CD14-positive monocyte (primary cell): Measurements from ENCODE around the gene PGAP6. TPM values are rescaled to one million over a fixed set of nuclear protein-coding genes. Genes with fewer than 3 reads are reported as not detected.

Source experiments
- DNase-seq, 3 donors: peaks; one replicate each; pipeline ENCODE4 v3.0.0-alpha.2; 2011 to 2022
- H2AFZ ChIP-seq: 2 replicates; pipeline ENCODE4 v1.6.0; 2012; ENCODE audit warnings: mild to moderate bottlenecking, low read depth, low read length, inconsistent platforms; ENCODE audit not compliant: insufficient read depth, poor library complexity, severe bottlenecking
- H3K27ac ChIP-seq, 2 donors: 1 replicate in 1 of 2; 2 replicates in 1 of 2; pipeline ENCODE4 v1.5.1; 2012 to 2013; ENCODE audit warnings: low read length in 2 of 2, control low read depth in 1 of 2, inconsistent platforms in 1 of 2, low read depth in 1 of 2, mild to moderate bottlenecking in 1 of 2
- H3K27me3 ChIP-seq, 2 donors: one replicate each; pipeline versions ENCODE4 v1.6.0 to v1.6.1; 2011 to 2013; ENCODE audit warnings: low read length in 2 of 2; ENCODE audit not compliant: control insufficient read depth in 2 of 2, insufficient read depth in 2 of 2
- H3K36me3 ChIP-seq, 2 donors: replicated peaks in 1 of 2; 1 replicate in 1 of 2; 2 replicates in 1 of 2; pipeline versions ENCODE4 v1.5.1 to v1.6.1; 2012 to 2013; ENCODE audit warnings: low read length in 2 of 2, control low read depth in 1 of 2, inconsistent platforms in 1 of 2, mild to moderate bottlenecking in 1 of 2; ENCODE audit not compliant: insufficient read depth in 2 of 2, control insufficient read depth in 1 of 2
- H3K4me1 ChIP-seq, 2 donors: 1 replicate in 1 of 2; 2 replicates in 1 of 2; pipeline versions ENCODE4 v1.5.1 to v1.6.1; 2012 to 2013; ENCODE audit warnings: low read length in 2 of 2, control low read depth in 1 of 2, inconsistent platforms in 1 of 2, mild to moderate bottlenecking in 1 of 2, moderate library complexity in 1 of 2; ENCODE audit not compliant: insufficient read depth in 2 of 2, control insufficient read depth in 1 of 2
- H3K4me2 ChIP-seq: replicated peaks from 2 replicates; pipeline ENCODE3; 2012; ENCODE audit warnings: low read length, moderate library complexity, mild to moderate bottlenecking; ENCODE audit not compliant: poor library complexity, severe bottlenecking; ENCODE audit errors: extremely low read depth
- H3K4me3 ChIP-seq, 3 experiments: fragments of 200-600 bp in 1 of 3; sonication (generic) in 1 of 3; replicated peaks in 1 of 3; 1 replicate in 2 of 3; 2 replicates in 1 of 3; pipeline ENCODE4 v1.5.1; 2011 to 2013; ENCODE audit warnings: low read length in 3 of 3, mild to moderate bottlenecking in 3 of 3, control low read depth in 2 of 3, low read depth in 2 of 3, inconsistent platforms in 1 of 3, moderate library complexity in 1 of 3
- H3K79me2 ChIP-seq: 2 replicates; pipeline ENCODE4 v1.6.0; 2012; ENCODE audit warnings: mild to moderate bottlenecking, control low read depth, inconsistent platforms, low read length, moderate library complexity; ENCODE audit not compliant: insufficient read depth
- H3K9ac ChIP-seq: 2 replicates; pipeline ENCODE4 v1.6.0; 2017; ENCODE audit warnings: low read length, mild to moderate bottlenecking; ENCODE audit not compliant: insufficient read depth, poor library complexity, severe bottlenecking
- H3K9me3 ChIP-seq, 2 donors: replicated peaks in 1 of 2; 1 replicate in 1 of 2; 2 replicates in 1 of 2; pipeline versions ENCODE4 v1.5.1 to v1.6.1; 2012 to 2013; ENCODE audit warnings: low read length in 2 of 2, control low read depth in 1 of 2; ENCODE audit not compliant: control insufficient read depth in 1 of 2, insufficient read depth in 1 of 2
- H4K20me1 ChIP-seq: 2 replicates; pipeline ENCODE4 v1.6.0; 2012; ENCODE audit warnings: mild to moderate bottlenecking, low read length, control low read depth, moderate library complexity; ENCODE audit not compliant: insufficient read depth
- H3K27ac Mint-ChIP-seq, 7 donors: one replicate each; pipeline ENCODE4 v1.8.0; 2020; ENCODE audit warnings: mild to moderate bottlenecking in 7 of 7, mixed read lengths in 7 of 7, moderate library complexity in 6 of 7, inconsistent platforms in 2 of 7
- H3K27me3 Mint-ChIP-seq, 3 donors: one replicate each; pipeline ENCODE4 v1.8.0; 2021 to 2022; ENCODE audit warnings: low read depth in 3 of 3, mild to moderate bottlenecking in 3 of 3, mixed read lengths in 3 of 3, moderate library complexity in 3 of 3, inconsistent platforms in 1 of 3
- H3K36me3 Mint-ChIP-seq, 2 donors: one replicate each; pipeline ENCODE4 v1.8.0; 2020; ENCODE audit warnings: mixed read lengths in 2 of 2, inconsistent platforms in 1 of 2, mild to moderate bottlenecking in 1 of 2
- H3K4me1 Mint-ChIP-seq: one replicate; pipeline ENCODE4 v1.8.0; 2020; ENCODE audit warnings: mild to moderate bottlenecking, mixed read lengths
- H3K4me3 Mint-ChIP-seq, 2 donors: one replicate each; pipeline ENCODE4 v1.8.0; 2020; ENCODE audit warnings: mild to moderate bottlenecking in 2 of 2, mixed read lengths in 2 of 2, moderate library complexity in 1 of 2
- H3K9me3 Mint-ChIP-seq, 7 donors: one replicate each; pipeline ENCODE4 v1.8.0; 2020 to 2022; ENCODE audit warnings: mixed read lengths in 7 of 7, mild to moderate bottlenecking in 6 of 7, moderate library complexity in 6 of 7, inconsistent platforms in 2 of 7
- CTCF ChIP-seq: fragments of 200-600 bp; IDR thresholded peaks from one replicate; pipeline ENCODE4 v1.8.0; 2022; ENCODE audit warnings: antibody characterized with exemption, mild to moderate bottlenecking
- WGBS: methylation state at CpG from one replicate; pipeline ENCODE4 v1.1.5; 2013; ENCODE audit warnings: missing lambda C conversion rate; ENCODE audit not compliant: insufficient coverage; 5-methylcytosine and 5-hydroxymethylcytosine counted together
- intact Hi-C, 2 donors: fragments of 100-400 bp; cut with micrococcal nuclease; formaldehyde crosslinking; loops; one replicate each; pipeline versions ENCODE4 v1.15.0 to v1.15.1; 2023
- polyA plus RNA-seq, 3 donors: library from polyadenylated mRNA; depleted of rRNA in 1 of 3; unstranded in 2 of 3; stranded (reverse) in 1 of 3; fragments of 300-500 nt in 2 of 3; fragments of >200 nt in 1 of 3; fragmentation: Illumina TruSeq in 2 of 3; gene quantifications; 1 replicate in 2 of 3; 2 replicates in 1 of 3; pipeline ENCODE4 v1.2.3, GENCODE V29; 2012 to 2021

PGAP6 gene
- polyA plus RNA-seq, 3 donors: 18.2 to 137 (median 39.8) TPM

DNA sequence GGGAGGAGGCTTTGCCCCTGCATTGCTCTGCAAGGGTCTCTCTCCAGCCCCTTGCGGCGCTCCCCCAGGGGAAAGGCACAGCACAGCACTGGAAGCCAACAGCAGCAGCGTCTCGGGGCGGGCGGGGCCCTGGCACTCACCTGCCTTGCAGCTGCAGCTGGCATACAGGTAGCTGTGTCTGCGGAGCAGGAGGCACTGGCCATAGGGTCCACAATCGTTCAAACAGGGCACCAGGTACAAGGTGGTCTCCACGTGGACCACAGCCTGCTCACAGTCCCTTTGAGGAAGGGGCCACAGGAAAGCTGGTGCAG is 7.2 kb downstream of the PGAP6 start:
- Histone ChIP-seq H3K4me2 (no peak overlapping the region), H3K27me3 (no peaks in the 10 kb centered on the region), H3K4me3 (no peak overlapping the region), H3K9me3 (no peaks in the 10 kb centered on the region), H3K79me2 (peaks cover 12% of the 10 kb centered on the region), H3K36me3 (peaks cover 53 to 65% of the 10 kb centered on the region in 2 donors), H3K27ac (no peak overlapping the region), H4K20me1 (peaks cover 15% of the 10 kb centered on the region), H3K4me1 (peaks cover 13 to 16% of the 10 kb centered on the region in 2 donors), H3K9ac (no peak overlapping the region), H2AFZ (no peak overlapping the region)
- no peak for TF ChIP-seq CTCF
- Mint-ChIP-seq H3K27me3 (peaks cover 0 to 5% (median 4%) of the 10 kb centered on the region in 3 donors), H3K4me1 (peaks cover 11% of the 10 kb centered on the region), H3K4me3 (no peak overlapping the region), H3K9me3 (no peaks in the 10 kb centered on the region), H3K36me3 (peaks cover 29 to 59% of the 10 kb centered on the region in 2 donors), H3K27ac (no peak overlapping the region)
- intact Hi-C loops: no loop called here
- DNase-seq: no peak
- 98% methylated on average over 9 of the region's 9 CpGs for WGBS

DNA sequence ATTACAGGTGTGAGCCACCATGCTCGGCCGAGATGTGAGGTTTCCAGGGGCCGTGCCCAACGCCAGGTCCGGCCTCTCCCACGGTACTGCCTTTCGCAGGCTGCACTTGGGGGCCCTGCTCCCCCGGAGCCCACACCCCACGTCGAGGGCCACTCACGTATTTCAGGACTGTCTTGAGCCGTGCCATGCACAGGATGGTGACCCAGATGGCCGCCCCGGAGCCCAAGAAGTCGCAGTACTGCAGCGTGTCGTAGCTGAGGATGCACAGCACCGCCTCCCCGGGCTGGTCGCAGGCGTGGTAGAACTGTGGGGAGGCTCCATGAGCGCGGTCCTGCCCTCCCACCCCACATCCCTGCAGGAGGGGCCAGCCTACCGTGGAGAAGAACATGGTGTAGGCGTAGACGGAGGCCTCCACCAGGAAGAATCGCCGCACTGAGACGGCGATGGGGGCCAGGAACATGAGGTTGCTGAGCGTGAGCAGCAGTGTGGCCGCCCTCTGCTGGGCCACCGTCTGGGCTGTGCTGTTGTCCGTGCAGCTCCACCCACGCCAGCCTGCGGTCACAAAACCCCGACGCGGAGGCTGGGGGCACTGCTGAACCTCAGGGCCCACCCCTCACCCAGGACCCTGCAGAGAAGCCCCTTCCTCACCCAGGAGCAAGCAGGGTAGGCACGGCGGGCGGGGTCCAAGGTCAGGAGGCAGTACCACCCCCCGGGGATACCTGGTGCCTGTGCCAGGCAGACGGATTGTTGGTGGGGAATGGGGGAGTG is 7.7 kb downstream of the PGAP6 start:
- peaks cover 17 to 20% of the 10 kb centered on the region in 2 donors for H3K4me1 ChIP-seq
- H3K27me3 ChIP-seq: no peaks in the 10 kb centered on the region
- Mint-ChIP-seq H3K27me3 (peaks cover 0 to 6% (median 4%) of the 10 kb centered on the region in 3 donors), H3K4me3 (no peak overlapping the region), H3K27ac (no peak overlapping the region), H3K4me1 (peaks cover 15% of the 10 kb centered on the region), H3K9me3 (no peaks in the 10 kb centered on the region), H3K36me3 (peaks cover 30 to 62% of the 10 kb centered on the region in 2 donors)
- no peak for DNase-seq
- no peak for TF ChIP-seq CTCF
- H3K27ac ChIP-seq: no peak overlapping the region
- H3K4me2 ChIP-seq: no peak overlapping the region
- no peak overlapping the region for H3K9ac ChIP-seq
- H3K4me3 ChIP-seq: no peak overlapping the region
- H2AFZ ChIP-seq: no peak overlapping the region
- peaks cover 7% of the 10 kb centered on the region for H3K79me2 ChIP-seq
- H3K9me3 ChIP-seq: no peaks in the 10 kb centered on the region
- peaks cover 55 to 65% of the 10 kb centered on the region in 2 donors for H3K36me3 ChIP-seq
- WGBS: 96% methylated on average over 27 of the region's 44 CpGs
- intact Hi-C loops: no loop called here
- H4K20me1 ChIP-seq: peaks cover 10% of the 10 kb centered on the region
